Neuronal stem cell (in vitro differentiated cells): Measurements from ENCODE around the gene MRTFB.

Experiments used
- DNase-seq: peaks from one replicate; pipeline ENCODE4 v3.0.0-alpha.2; 2013; ENCODE audit warnings: low spot score
- H2AFZ ChIP-seq: one replicate; pipeline ENCODE4 v1.6.1; 2013; ENCODE audit warnings: mild to moderate bottlenecking, low read length, inconsistent platforms
- H2AK5ac ChIP-seq: 2 replicates; pipeline ENCODE4 v1.6.1; 2013; ENCODE audit warnings: low read depth, mild to moderate bottlenecking, inconsistent platforms, low read length, moderate library complexity, mixed read lengths
- H2BK120ac ChIP-seq: 2 replicates; pipeline ENCODE4 v1.6.1; 2013; ENCODE audit warnings: low read depth, mild to moderate bottlenecking, inconsistent platforms, low read length, moderate library complexity, mixed read lengths
- H2BK12ac ChIP-seq: one replicate; pipeline ENCODE4 v1.6.1; 2013; ENCODE audit warnings: low read length, inconsistent platforms
- H2BK15ac ChIP-seq: 2 replicates; pipeline ENCODE4 v1.6.1; 2013; ENCODE audit warnings: mild to moderate bottlenecking, low read length, inconsistent platforms, mixed read lengths
- H2BK5ac ChIP-seq: one replicate; pipeline ENCODE4 v1.6.1; 2013; ENCODE audit warnings: inconsistent platforms, mild to moderate bottlenecking, low read length, moderate library complexity
- H3K14ac ChIP-seq: one replicate; pipeline ENCODE4 v1.6.1; 2013; ENCODE audit warnings: low read length, inconsistent platforms
- H3K18ac ChIP-seq: 2 replicates; pipeline ENCODE4 v1.6.1; 2013; ENCODE audit warnings: low read length, inconsistent platforms
- H3K23ac ChIP-seq: 2 replicates; pipeline ENCODE4 v1.6.1; 2013; ENCODE audit warnings: low read depth, mild to moderate bottlenecking, mixed read lengths, low read length, inconsistent platforms; ENCODE audit not compliant: poor library complexity
- H3K27ac ChIP-seq: replicated peaks from 3 replicates; pipeline ENCODE4 v1.5.1; 2013; ENCODE audit warnings: low read length, inconsistent platforms
- H3K27me3 ChIP-seq, 3 experiments: 2 replicates each; pipeline ENCODE4 v1.6.1; 2013; ENCODE audit warnings: low read length in 3 of 3, mild to moderate bottlenecking in 2 of 3, inconsistent platforms in 1 of 3, low read depth in 1 of 3, mixed read lengths in 1 of 3, moderate library complexity in 1 of 3; ENCODE audit not compliant: control insufficient read depth in 3 of 3, insufficient read depth in 3 of 3
- H3K36me3 ChIP-seq, 2 donors: replicated peaks in 1 of 2; 2 replicates each; pipeline ENCODE4 v1.6.1; 2013; ENCODE audit warnings: low read length in 2 of 2; ENCODE audit not compliant: control insufficient read depth in 2 of 2, insufficient read depth in 2 of 2
- H3K4ac ChIP-seq: 2 replicates; pipeline ENCODE4 v1.6.1; 2013; ENCODE audit warnings: inconsistent platforms, mild to moderate bottlenecking, low read length, moderate library complexity
- H3K4me1 ChIP-seq, 2 donors: 1 replicate in 1 of 2; 2 replicates in 1 of 2; pipeline ENCODE4 v1.6.1; 2013; ENCODE audit warnings: low read length in 2 of 2, low read depth in 1 of 2; ENCODE audit not compliant: control insufficient read depth in 2 of 2, insufficient read depth in 1 of 2
- H3K4me2 ChIP-seq: one replicate; pipeline ENCODE4 v1.6.1; 2013; ENCODE audit warnings: mild to moderate bottlenecking, low read length, inconsistent platforms; ENCODE audit not compliant: insufficient read depth, poor library complexity, severe bottlenecking
- H3K4me3 ChIP-seq, 2 donors: 2 replicates each; pipeline ENCODE4 v1.5.1; 2013; ENCODE audit warnings: low read length in 2 of 2, mild to moderate bottlenecking in 2 of 2, inconsistent platforms in 1 of 2, moderate library complexity in 1 of 2
- H3K79me1 ChIP-seq: one replicate; pipeline ENCODE4 v1.6.1; 2013; ENCODE audit warnings: low read depth, mild to moderate bottlenecking, inconsistent platforms, low read length, moderate library complexity
- H3K9ac ChIP-seq: one replicate; pipeline ENCODE4 v1.6.1; 2013; ENCODE audit warnings: mild to moderate bottlenecking, low read depth, low read length, inconsistent platforms; ENCODE audit not compliant: poor library complexity
- H3K9me3 ChIP-seq, 2 donors: replicated peaks in 1 of 2; 2 replicates each; pipeline versions ENCODE3 to v1.6.1; 2013; ENCODE audit warnings: low read length in 2 of 2, mild to moderate bottlenecking in 2 of 2, inconsistent platforms in 1 of 2, low read depth in 1 of 2, mixed read lengths in 1 of 2, moderate library complexity in 1 of 2; ENCODE audit not compliant: control insufficient read depth in 2 of 2, insufficient read depth in 1 of 2
- H4K8ac ChIP-seq: one replicate; pipeline ENCODE4 v1.6.1; 2013; ENCODE audit warnings: low read depth, mild to moderate bottlenecking, inconsistent platforms, low read length, moderate library complexity
- H4K91ac ChIP-seq: one replicate; pipeline ENCODE4 v1.6.1; 2013; ENCODE audit warnings: low read length, low read depth, mild to moderate bottlenecking, inconsistent platforms; ENCODE audit not compliant: poor library complexity
- WGBS, 2 donors: extraction: QIAGEN DNeasy Blood & Tissue Kit; methylation state at CpG; one replicate each; pipeline ENCODE4 v1.1.7; 2013; ENCODE audit warnings: missing lambda C conversion rate in 2 of 2, mixed read lengths in 1 of 2; ENCODE audit not compliant: insufficient read length in 2 of 2, insufficient replicate concordance in 1 of 2; ENCODE audit errors: extremely low coverage in 2 of 2; 5-methylcytosine and 5-hydroxymethylcytosine counted together

MRTFB gene

GRCh38 chr16:14062261-14062660, 8.9 kb upstream of the MRTFB start:
- no peak overlapping the region for H3K18ac ChIP-seq
- H3K9ac ChIP-seq = no peak overlapping the region
- no peak for DNase-seq
- H3K4me3 ChIP-seq = no peak overlapping the region
- no peak overlapping the region for H3K23ac ChIP-seq
- no peaks in the 10 kb centered on the region for H3K9me3 ChIP-seq
- no peak overlapping the region for H3K4me2 ChIP-seq
- no peak overlapping the region for H3K14ac ChIP-seq
- no peak overlapping the region for H2BK5ac ChIP-seq
- H2BK120ac ChIP-seq = no peak overlapping the region
- H2BK12ac ChIP-seq = no peak overlapping the region
- H2AFZ ChIP-seq = no peak overlapping the region
- H3K4ac ChIP-seq = no peak overlapping the region
- H4K8ac ChIP-seq = no peak overlapping the region
- no peak overlapping the region for H3K27ac ChIP-seq
- no peaks in the 10 kb centered on the region for H3K4me1 ChIP-seq
- H2BK15ac ChIP-seq = no peak overlapping the region
- no CpG with 5 or more reads among the region's 7 CpGs for WGBS, 2 donors
- no peak overlapping the region for H2AK5ac ChIP-seq
- no peaks in the 10 kb centered on the region for H3K36me3 ChIP-seq
- H3K27me3 ChIP-seq = peaks cover 0 to 4% (median 0%) of the 10 kb centered on the region in 3 experiments
- H4K91ac ChIP-seq = no peak overlapping the region
- no peaks in the 10 kb centered on the region for H3K79me1 ChIP-seq

- Histone ChIP-seq H2AFZ (no peak overlapping the region), H2BK12ac (no peak overlapping the region), H3K27me3 (peaks cover 0 to 4% (median 0%) of the 10 kb centered on the region in 3 experiments), H4K8ac (no peak overlapping the region), H2BK5ac (no peak overlapping the region), H3K23ac (no peak overlapping the region), H3K14ac (no peak overlapping the region), H3K18ac (no peak overlapping the region), H2BK15ac (no peak overlapping the region), H3K27ac (no peak overlapping the region), H3K9ac (no peak overlapping the region), H3K36me3 (no peaks in the 10 kb centered on the region), H3K4me2 (no peak overlapping the region), H3K9me3 (no peaks in the 10 kb centered on the region), H3K4me3 (no peak overlapping the region), H3K79me1 (no peaks in the 10 kb centered on the region), H4K91ac (no peak overlapping the region), H3K4ac (no peak overlapping the region), H3K4me1 (no peaks in the 10 kb centered on the region), H2AK5ac (no peak overlapping the region), H2BK120ac (no peak overlapping the region)
- WGBS, 2 donors = no CpG with 5 or more reads among the region's 6 CpGs
- DNase-seq = no peak
Observed at GRCh38 chr16:14063618-14064581, 7.2 kb upstream of the MRTFB start.

GRCh38 chr16:14069818-14070217, 1.3 kb upstream of the MRTFB start:
- Histone ChIP-seq H2BK12ac (no peak overlapping the region), H2BK120ac (no peak overlapping the region), H3K27ac (no peak overlapping the region), H3K4ac (no peak overlapping the region), H3K36me3 (no peaks in the 10 kb centered on the region), H2BK5ac (no peak overlapping the region), H2AFZ (peak overlapping the region; percentile 100), H3K4me2 (no peak overlapping the region), H3K79me1 (no peaks in the 10 kb centered on the region), H4K91ac (no peak overlapping the region), H2AK5ac (no peak overlapping the region), H3K9me3 (no peaks in the 10 kb centered on the region), H3K4me1 (peaks cover 4% of the 10 kb centered on the region in 2 donors), H3K23ac (no peak overlapping the region), H3K9ac (no peak overlapping the region), H4K8ac (no peak overlapping the region), H3K4me3 (no peak overlapping the region), H3K27me3 (peaks cover 0 to 10% (median 0%) of the 10 kb centered on the region in 3 experiments), H2BK15ac (no peak overlapping the region), H3K14ac (no peak overlapping the region), H3K18ac (no peak overlapping the region)
- WGBS, 2 donors = no CpG with 5 or more reads among the region's 4 CpGs
- no peak for DNase-seq

- Histone ChIP-seq H2BK5ac (no peak overlapping the region), H4K91ac (no peak overlapping the region), H3K27ac (no peak overlapping the region), H3K9ac (peak overlapping the region; percentile 87), H3K9me3 (no peaks in the 10 kb centered on the region), H2AK5ac (no peak overlapping the region), H3K4me1 (peaks cover 4% of the 10 kb centered on the region in 2 donors), H2BK12ac (no peak overlapping the region), H3K14ac (peak overlapping the region; percentile 99), H3K4me3 (peak overlapping the region; percentile 94 to 99), H3K18ac (peak overlapping the region; percentile 0), H4K8ac (peak overlapping the region; percentile 24), H2BK15ac (no peak overlapping the region), H2BK120ac (no peak overlapping the region), H3K36me3 (peaks cover 0 to 4% of the 10 kb centered on the region in 2 donors), H3K23ac (no peak overlapping the region), H3K79me1 (peaks cover 2% of the 10 kb centered on the region), H3K4me2 (peak overlapping the region; percentile 58), H2AFZ (peak overlapping the region; percentile 100), H3K4ac (no peak overlapping the region), H3K27me3 (peaks cover 0 to 10% (median 0%) of the 10 kb centered on the region in 3 experiments)
- no CpG with 5 or more reads among the region's 4 CpGs for WGBS, 2 donors
- DNase-seq = no peak
Observed at GRCh38 chr16:14070555-14070876, 603 bp upstream of the MRTFB start.
